Glutamatergic neuron (in vitro differentiated cells): ENCODE measurements around the gene RASSF5. TPM values are rescaled to one million over a fixed set of nuclear protein-coding genes. Genes with fewer than 3 reads are reported as not detected.

ENCODE experiments used
- DNase-seq: peaks from one replicate; pipeline ENCODE4 v3.0.0; 2022
- H3K27ac Mint-ChIP-seq: one replicate; pipeline ENCODE4 v1.8.0; 2020; ENCODE audit warnings: mild to moderate bottlenecking, mixed read lengths, inconsistent platforms; ENCODE audit not compliant: unreplicated experiment
- H3K27me3 Mint-ChIP-seq: one replicate; pipeline ENCODE4 v1.8.0; 2020; ENCODE audit warnings: mild to moderate bottlenecking, moderate library complexity, mixed read lengths, inconsistent platforms; ENCODE audit not compliant: unreplicated experiment
- H3K36me3 Mint-ChIP-seq: one replicate; pipeline ENCODE4 v1.8.0; 2020; ENCODE audit warnings: mild to moderate bottlenecking, mixed read lengths, inconsistent platforms; ENCODE audit not compliant: unreplicated experiment
- H3K4me1 Mint-ChIP-seq: one replicate; pipeline ENCODE4 v1.8.0; 2020; ENCODE audit warnings: mild to moderate bottlenecking, low read depth, mixed read lengths, inconsistent platforms; ENCODE audit not compliant: unreplicated experiment
- H3K4me3 Mint-ChIP-seq: one replicate; pipeline ENCODE4 v1.8.0; 2020; ENCODE audit warnings: mild to moderate bottlenecking, mixed read lengths, inconsistent platforms; ENCODE audit not compliant: unreplicated experiment
- H3K9me3 Mint-ChIP-seq: one replicate; pipeline ENCODE4 v1.8.0; 2020; ENCODE audit warnings: mild to moderate bottlenecking, moderate library complexity, mixed read lengths, inconsistent platforms; ENCODE audit not compliant: unreplicated experiment
- total RNA-seq: library from RNA; stranded (reverse); fragmentation: NEBNext Ultra II Directional; extraction: Animal tissue kit (Norgen Biotek cat#: 25700); gene quantifications from one replicate; pipeline ENCODE4 v1.2.1, GENCODE V29; 2021; ENCODE audit not compliant: unreplicated experiment
- TF ChIP-seq, protein P1 (sequence below): fragments of 200-600 bp; sonication (generic); IDR thresholded peaks from one replicate; pipeline ENCODE4 v1.5.0; 2021; ENCODE audit not compliant: partially characterized antibody, unreplicated experiment

RASSF5 gene
- total RNA-seq, 1 donor from 2014 or later: 2.7 TPM

DNA sequence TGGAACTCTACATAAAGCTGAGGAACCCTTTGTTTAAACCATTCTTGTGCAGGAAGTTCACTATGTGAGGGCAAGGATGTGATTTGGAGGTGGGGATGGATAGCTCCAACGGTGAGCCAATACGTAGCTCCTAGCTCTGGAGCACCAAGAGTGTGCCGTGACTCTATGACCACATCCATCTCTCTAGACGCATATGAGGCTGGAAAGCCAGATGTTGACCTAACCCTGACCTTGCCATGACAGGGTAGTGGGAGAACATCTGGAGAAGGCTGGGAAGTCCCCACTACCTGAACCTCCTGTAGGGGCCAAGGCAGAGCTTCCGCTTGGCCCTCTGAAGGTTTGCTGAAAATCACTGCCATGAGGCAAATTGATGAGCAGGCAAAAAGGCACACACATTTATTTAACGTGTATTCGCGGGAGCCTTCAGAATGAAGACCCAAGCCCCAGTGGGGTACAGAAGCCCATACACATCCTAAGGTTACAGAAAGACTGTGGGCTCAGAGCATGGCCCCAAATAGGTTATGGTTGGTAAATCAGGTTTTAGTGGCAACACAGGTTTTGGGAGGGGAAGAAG is 61.5 kb downstream of the RASSF5 start:
- TF ChIP-seq, protein P1, sequence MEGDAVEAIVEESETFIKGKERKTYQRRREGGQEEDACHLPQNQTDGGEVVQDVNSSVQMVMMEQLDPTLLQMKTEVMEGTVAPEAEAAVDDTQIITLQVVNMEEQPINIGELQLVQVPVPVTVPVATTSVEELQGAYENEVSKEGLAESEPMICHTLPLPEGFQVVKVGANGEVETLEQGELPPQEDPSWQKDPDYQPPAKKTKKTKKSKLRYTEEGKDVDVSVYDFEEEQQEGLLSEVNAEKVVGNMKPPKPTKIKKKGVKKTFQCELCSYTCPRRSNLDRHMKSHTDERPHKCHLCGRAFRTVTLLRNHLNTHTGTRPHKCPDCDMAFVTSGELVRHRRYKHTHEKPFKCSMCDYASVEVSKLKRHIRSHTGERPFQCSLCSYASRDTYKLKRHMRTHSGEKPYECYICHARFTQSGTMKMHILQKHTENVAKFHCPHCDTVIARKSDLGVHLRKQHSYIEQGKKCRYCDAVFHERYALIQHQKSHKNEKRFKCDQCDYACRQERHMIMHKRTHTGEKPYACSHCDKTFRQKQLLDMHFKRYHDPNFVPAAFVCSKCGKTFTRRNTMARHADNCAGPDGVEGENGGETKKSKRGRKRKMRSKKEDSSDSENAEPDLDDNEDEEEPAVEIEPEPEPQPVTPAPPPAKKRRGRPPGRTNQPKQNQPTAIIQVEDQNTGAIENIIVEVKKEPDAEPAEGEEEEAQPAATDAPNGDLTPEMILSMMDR: no peak
- H3K9me3 Mint-ChIP-seq: peaks cover 3% of the 10 kb centered on the region
- no peak for DNase-seq
- H3K4me1 Mint-ChIP-seq: peaks cover 6% of the 10 kb centered on the region
- H3K4me3 Mint-ChIP-seq: no peak overlapping the region
- peaks cover 3% of the 10 kb centered on the region for H3K27me3 Mint-ChIP-seq
- H3K27ac Mint-ChIP-seq: no peak overlapping the region
- no peaks in the 10 kb centered on the region for H3K36me3 Mint-ChIP-seq

DNA sequence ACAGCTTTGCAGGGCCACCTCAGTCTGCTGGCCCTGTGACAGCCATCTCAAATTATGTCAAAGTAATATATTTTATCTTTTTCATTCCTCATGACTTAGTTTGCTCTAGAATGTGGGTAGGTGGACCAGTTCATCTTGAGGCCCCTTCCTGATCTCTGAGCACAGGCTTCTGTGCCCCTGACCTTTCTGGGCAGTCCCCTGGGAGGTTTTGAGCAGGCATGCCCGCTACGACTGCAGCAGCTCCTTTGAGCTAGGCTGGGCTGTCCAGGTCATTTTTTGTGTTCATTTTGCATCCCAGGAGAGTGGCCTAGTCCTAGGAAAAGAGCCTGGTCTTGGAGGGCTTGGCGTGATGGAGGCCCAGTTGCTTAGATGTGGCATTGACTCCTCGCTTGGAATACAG is 62.2 kb downstream of the RASSF5 start:
- TF ChIP-seq, protein P1: no peak
- no peak overlapping the region for H3K27ac Mint-ChIP-seq
- H3K4me1 Mint-ChIP-seq: peaks cover 6% of the 10 kb centered on the region
- H3K27me3 Mint-ChIP-seq: peaks cover 3% of the 10 kb centered on the region
- H3K9me3 Mint-ChIP-seq: no peaks in the 10 kb centered on the region
- DNase-seq: no peak
- no peaks in the 10 kb centered on the region for H3K36me3 Mint-ChIP-seq
- no peak overlapping the region for H3K4me3 Mint-ChIP-seq

DNA sequence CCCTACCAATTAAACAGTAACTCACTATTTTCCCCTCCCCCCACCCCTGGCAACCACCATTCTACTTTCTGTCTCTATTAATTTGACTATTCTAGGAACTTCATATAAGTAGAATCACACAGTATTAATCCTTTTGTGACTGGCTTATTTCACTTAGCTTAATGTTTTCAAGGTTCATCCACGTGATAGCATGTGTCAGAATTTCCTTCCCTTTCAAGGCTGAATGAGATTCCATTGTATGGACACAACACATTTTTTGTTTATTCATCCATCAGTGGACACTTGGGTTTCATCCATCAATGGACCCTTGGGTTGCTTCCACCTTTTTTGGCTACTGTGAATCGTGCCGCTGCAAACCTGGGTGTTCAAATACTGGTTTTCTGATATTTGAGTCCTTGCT is 63.2 kb downstream of the RASSF5 start:
- Mint-ChIP-seq H3K4me1 (peaks cover 6% of the 10 kb centered on the region), H3K9me3 (no peaks in the 10 kb centered on the region), H3K27ac (no peak overlapping the region), H3K27me3 (no peaks in the 10 kb centered on the region), H3K4me3 (no peak overlapping the region), H3K36me3 (no peaks in the 10 kb centered on the region)
- TF ChIP-seq, protein P1: no peak
- DNase-seq: no peak

DNA sequence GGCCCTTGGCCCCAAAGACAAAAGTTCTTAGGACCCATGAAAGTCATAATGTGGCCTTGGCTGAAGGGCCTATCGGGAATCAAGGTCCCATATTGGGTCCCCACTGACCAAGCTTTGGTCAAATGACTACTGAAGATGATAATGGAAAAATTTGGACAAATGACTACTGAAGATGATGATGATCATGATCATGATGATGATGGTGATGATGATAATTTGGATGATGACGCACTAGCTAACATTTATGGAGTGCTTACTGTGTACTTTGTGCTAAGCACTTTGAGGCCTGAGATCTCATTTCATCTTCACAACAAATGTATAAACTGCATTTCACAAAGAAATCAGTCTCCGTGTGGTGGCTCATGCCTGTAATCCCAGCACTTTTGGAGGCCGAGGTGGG is 65.5 kb downstream of the RASSF5 start:
- TF ChIP-seq, protein P1: no peak
- no peak for DNase-seq
- Mint-ChIP-seq H3K4me3 (no peak overlapping the region), H3K9me3 (no peaks in the 10 kb centered on the region), H3K27me3 (no peaks in the 10 kb centered on the region), H3K36me3 (no peaks in the 10 kb centered on the region), H3K4me1 (peaks cover 2% of the 10 kb centered on the region), H3K27ac (no peak overlapping the region)

DNA sequence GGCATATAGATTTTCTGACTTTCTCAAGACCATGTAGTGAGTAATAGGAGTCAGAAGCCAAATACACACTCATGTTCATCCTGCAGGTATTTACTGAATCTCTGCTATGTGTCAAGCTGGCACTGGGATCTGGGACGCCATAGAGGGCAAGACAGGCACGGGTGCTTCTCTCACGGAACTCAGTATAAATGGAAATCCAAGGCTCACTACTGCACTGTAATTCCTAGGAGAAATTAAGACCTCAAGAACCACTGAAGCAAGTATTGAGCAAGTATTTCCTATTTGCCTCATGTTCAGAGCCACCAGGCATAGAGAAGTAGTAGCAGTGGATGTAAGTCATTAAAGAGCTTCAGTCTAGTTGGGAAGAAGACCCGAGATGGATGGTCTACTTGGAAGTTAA is 66.0 kb downstream of the RASSF5 start:
- H3K9me3 Mint-ChIP-seq: no peaks in the 10 kb centered on the region
- H3K4me3 Mint-ChIP-seq: no peak overlapping the region
- TF ChIP-seq, protein P1: no peak
- no peaks in the 10 kb centered on the region for H3K36me3 Mint-ChIP-seq
- DNase-seq: no peak
- no peaks in the 10 kb centered on the region for H3K27me3 Mint-ChIP-seq
- H3K4me1 Mint-ChIP-seq: peaks cover 4% of the 10 kb centered on the region
- no peak overlapping the region for H3K27ac Mint-ChIP-seq
